Measurements from ENCODE around the gene LRRC36.

Gene LRRC36

DNA sequence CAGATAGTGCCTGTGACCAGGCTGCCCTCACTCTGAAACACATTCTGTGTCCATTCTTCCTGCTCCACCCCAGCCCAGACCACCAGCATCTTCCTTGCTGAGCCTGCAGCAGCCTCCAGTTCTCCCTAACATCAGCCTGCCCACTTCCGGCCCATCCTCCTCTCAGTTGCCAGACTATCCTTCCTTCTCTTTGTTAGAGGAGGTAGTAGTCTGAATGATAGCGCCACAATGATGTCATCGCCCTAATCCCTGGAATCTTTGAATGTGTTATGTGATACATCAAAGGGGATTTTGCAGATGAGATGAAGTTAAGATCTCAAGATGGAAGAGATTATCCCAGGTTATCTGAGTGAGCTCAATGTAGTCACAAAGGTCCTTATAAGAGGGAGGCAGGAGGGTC is 92.9 kb downstream of the LRRC36 start:
- no peak overlapping the region for H3K4me3 ChIP-seq (ENCODE audit: low read depth, low read length)
- DNase-seq (ENCODE audit: low read depth): no peak
- TF ChIP-seq, protein P1, sequence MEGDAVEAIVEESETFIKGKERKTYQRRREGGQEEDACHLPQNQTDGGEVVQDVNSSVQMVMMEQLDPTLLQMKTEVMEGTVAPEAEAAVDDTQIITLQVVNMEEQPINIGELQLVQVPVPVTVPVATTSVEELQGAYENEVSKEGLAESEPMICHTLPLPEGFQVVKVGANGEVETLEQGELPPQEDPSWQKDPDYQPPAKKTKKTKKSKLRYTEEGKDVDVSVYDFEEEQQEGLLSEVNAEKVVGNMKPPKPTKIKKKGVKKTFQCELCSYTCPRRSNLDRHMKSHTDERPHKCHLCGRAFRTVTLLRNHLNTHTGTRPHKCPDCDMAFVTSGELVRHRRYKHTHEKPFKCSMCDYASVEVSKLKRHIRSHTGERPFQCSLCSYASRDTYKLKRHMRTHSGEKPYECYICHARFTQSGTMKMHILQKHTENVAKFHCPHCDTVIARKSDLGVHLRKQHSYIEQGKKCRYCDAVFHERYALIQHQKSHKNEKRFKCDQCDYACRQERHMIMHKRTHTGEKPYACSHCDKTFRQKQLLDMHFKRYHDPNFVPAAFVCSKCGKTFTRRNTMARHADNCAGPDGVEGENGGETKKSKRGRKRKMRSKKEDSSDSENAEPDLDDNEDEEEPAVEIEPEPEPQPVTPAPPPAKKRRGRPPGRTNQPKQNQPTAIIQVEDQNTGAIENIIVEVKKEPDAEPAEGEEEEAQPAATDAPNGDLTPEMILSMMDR (IDR thresholded peaks at IDR 0.05; ENCODE audit: control insufficient read depth, extremely low read depth, insufficient read depth): no peak

DNA sequence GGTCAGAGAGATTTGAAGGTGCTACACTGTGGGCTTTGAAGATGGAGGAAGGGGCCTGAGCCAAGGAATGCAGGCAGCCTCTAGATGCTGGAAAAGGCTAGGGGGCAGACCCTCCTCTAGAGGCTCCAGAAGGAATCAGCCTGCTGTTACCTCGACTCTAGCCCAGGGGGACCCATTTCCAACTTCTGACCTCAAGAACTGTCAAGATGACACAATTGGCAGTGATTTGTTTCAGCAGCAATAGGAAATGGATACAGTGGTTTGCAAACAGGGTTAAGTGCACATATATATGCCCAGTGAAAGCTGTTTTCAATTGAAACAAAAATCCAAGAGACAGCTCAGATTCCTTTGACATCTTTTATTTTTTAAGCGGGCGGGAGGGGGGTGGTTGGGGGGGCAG is 93.3 kb downstream of the LRRC36 start:
- DNase-seq (ENCODE audit: low read depth): no peak
- H3K4me3 ChIP-seq (ENCODE audit: low read depth, low read length): no peak overlapping the region
- TF ChIP-seq, protein P1 (IDR thresholded peaks at IDR 0.05; ENCODE audit: control insufficient read depth, extremely low read depth, insufficient read depth): no peak

DNA sequence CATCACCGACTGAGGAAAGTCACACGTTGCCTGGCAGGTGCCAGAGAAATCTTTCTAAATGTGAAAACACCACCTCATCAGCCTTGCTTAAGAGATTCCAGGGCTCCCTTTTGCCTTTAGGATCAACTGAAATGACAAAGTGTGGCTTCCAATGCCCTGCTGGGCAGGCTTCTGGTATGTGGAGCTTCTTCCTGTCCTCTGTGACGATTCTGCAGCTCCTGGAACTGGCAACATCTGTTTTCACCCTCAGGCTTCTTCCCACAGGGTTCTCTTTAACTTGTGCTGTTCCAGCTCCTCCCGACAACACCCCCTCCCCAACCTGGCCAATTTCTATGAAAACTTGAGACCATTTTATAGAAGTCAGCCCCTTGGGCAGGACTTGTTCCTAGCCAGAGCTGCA is 94.4 kb downstream of the LRRC36 start:
- TF ChIP-seq, protein P1 (IDR thresholded peaks at IDR 0.05; ENCODE audit: control insufficient read depth, extremely low read depth, insufficient read depth): no peak
- no peak for DNase-seq (ENCODE audit: low read depth)
- H3K4me3 ChIP-seq (ENCODE audit: low read depth, low read length): no peak overlapping the region

DNA sequence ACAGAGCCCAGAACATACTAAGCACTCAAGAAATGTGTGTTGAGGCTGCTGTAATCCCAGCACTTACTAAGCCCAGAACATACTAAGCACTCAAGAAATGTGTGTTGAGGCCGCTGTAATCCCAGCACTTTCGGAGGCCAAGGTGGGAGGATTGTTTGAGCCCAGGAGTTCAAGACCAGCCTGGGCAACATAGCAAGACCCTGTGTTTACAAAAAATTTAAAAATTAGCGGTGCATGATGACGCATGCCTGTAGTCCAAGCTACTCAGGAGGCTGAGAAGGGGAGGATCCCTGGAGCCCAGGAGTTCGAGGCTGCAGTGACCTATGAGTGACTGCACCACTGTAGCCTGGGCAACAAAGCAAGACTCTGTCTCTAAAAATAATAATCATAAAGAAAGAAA is 96.4 kb downstream of the LRRC36 start:
- TF ChIP-seq, protein P1 (IDR thresholded peaks at IDR 0.05; ENCODE audit: control insufficient read depth, extremely low read depth, insufficient read depth): no peak
- DNase-seq (ENCODE audit: low read depth): no peak
- no peak overlapping the region for H3K4me3 ChIP-seq (ENCODE audit: low read depth, low read length)

DNA sequence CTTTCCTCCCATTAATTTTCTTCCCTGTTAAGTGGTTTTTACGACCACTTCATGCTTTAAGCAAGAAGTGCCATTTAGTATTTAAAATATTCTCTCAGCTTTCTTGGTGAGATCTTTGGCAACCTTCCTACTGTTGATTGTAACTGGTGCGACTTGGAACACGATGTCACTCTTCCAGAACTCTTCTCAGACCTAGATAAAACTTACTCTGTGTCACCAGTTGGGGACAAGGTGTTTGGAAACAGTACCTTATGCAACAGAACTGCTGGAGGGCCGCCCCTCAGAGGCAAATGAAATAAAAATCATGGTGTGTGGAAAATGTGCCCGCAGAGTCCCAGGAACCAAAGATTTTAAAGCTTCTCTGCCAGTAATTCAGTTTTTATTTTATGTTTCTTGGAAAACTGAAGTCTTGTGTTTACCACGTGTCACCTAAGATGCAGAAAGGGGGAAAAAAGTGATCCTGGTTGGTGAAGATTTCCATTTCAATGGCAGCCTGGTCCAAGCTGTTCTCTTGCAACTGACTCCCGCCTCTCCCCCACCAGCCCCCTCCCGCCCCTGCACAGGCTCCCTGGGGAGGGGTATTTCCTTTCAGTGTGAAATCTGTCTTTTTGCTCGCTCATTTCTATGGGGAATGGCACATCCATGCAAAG is 97.1 kb downstream of the LRRC36 start:
- DNase-seq (ENCODE audit: low read depth): no peak
- TF ChIP-seq, protein P1 (IDR thresholded peaks at IDR 0.05; ENCODE audit: control insufficient read depth, extremely low read depth, insufficient read depth): no peak
- H3K4me3 ChIP-seq (ENCODE audit: low read depth, low read length): no peak overlapping the region

DNA sequence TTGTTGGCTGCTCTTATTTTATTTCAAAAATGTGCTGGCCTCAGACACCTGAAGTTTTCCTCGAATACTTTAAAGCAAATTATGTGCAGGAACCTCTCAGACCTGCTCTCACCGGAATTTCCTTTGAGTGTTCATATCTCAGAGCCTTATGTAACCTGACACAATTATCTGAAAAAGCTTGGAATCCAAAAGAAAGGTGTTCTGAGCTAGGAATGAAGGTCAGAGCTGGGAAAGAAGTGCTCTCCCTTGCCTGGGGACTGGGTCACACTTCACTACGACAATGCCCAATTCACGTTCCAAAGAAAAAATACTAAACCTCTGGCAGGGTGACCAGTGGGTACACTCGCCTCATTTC is 97.6 kb downstream of the LRRC36 start:
- DNase-seq (ENCODE audit: low read depth): no peak
- H3K4me3 ChIP-seq (ENCODE audit: low read depth, low read length): no peak overlapping the region
- TF ChIP-seq, protein P1 (IDR thresholded peaks at IDR 0.05; ENCODE audit: control insufficient read depth, extremely low read depth, insufficient read depth): no peak

DNA sequence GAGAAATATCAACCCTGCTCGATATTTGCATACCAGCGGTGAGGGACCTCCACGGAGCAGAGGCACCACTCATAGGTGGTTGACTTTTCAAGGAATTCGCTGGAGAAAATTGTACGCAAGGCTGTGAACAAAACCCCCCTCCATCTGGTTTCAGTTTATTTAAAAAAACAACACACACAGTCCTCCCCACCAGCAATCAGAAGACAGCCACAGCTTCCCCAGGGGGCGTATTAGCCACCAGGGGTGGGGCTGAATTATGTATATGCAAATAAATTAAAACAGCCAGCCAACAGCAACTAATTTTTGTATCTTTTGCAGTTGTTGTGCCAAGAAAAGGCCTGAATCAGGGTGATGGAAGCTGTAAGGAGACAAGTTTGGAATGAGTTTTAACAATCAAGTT is 98.4 kb downstream of the LRRC36 start:
- TF ChIP-seq, protein P1 (IDR thresholded peaks at IDR 0.05; ENCODE audit: control insufficient read depth, extremely low read depth, insufficient read depth): no peak
- no peak overlapping the region for H3K4me3 ChIP-seq (ENCODE audit: low read depth, low read length)
- no peak for DNase-seq (ENCODE audit: low read depth)
